Islet precursor cell (in vitro differentiated cells): ENCODE measurements around the gene RASSF7.
"Not testable (repeated sequence)": the region's sequence is repeated elsewhere in the genome, so short reads cannot be mapped to it uniquely, and the experiment has no call there.

ENCODE experiments used
- DNase-seq: peaks from one replicate; pipeline ENCODE4 v3.0.0-alpha.2; 2018

Gene RASSF7, protein sequence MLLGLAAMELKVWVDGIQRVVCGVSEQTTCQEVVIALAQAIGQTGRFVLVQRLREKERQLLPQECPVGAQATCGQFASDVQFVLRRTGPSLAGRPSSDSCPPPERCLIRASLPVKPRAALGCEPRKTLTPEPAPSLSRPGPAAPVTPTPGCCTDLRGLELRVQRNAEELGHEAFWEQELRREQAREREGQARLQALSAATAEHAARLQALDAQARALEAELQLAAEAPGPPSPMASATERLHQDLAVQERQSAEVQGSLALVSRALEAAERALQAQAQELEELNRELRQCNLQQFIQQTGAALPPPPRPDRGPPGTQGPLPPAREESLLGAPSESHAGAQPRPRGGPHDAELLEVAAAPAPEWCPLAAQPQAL

DNA sequence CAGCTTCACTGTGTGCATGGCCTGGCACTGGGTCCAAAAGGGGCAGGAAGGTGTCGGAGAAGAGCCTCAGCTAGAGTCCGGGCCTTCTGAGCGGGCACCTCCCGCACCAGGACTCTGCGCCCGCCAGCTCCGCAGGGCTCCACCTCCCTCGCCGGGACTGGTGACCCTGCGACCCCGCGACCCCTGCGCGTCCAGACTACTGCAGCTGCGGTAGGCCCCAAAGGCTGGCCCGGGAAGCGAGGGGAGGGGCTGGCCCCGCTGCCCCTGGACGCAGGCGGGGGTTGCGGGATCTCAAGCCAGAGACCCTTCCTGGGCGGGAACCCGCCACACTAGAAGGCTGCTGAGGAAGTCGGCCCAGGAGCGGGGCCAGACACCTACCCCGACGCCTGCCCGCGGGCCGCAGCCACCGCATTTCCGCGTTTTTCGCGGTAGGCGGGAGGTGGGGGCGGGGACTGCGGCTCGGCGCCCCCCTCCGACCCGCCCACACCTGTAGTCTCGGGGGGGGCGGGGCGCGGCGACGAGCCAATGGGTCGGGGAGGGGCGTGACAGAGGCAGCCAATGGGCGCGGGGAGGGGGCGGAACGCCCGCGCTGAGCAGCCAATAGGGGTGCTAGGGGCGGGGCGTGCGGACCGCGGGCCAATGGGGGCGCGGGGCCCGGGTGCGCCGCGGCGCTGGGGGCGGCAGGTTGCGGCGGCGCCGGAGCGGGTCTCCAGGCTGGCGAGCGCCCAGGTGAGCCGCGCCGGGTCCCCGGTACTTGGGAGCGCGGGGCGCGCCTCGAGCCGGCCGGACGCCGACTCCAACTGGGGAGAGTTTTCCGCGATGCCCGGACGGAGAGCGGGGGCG lies at the start of gene RASSF7, which contains the start of gene LMNTD2:
TSS of gene RASSF7 (plus strand) at position 666 of the 843 bp plus-strand sequence. CDS start 799 bp downstream, outside the sequence.
TSS of gene LMNTD2 (minus strand) at position 434 of the 843 bp plus-strand sequence. CDS start at position 412, 22 bp downstream.
- peak; percentile 96 for DNase-seq

DNA sequence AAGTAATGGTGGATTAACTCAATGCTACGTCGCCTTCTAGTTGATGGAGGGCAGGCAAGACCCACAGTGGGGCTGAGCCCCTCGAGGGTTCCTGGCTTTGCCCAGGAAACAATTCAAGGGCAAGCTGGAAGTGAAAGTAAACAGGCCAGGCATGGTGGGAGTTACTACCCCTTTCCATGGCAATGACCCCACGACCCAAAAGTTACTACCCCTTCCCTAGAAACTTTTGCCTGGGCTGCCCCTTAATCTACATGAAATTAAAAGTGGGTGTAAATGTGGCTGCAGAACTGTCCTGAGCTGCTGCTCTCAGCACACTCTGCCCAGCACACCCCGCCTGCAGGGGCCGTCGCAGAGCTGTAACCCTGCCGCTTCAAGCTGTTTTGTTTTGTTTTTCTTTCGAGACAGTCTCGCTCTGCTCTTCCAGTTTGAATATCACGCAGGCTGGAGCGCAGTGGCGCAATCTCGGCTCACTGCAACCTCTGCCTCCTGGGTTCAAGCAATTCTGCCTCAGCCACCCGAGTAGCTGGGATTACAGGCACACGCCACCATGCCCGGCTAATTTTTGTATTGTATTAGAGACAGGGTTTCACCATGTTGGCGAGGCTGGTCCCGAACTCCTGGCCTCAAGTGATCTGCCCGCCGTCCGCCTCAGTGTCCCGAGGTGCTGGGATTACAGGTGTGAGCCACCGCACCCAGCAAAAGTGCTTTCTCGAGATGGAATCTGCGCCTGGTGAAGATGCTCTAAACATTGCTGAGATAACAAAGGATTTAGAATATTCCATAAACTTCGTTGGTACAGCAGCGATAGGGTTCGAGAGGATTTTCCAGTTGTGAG lies 47.8 kb upstream of the RASSF7 start:
- DNase-seq: no peak

DNA sequence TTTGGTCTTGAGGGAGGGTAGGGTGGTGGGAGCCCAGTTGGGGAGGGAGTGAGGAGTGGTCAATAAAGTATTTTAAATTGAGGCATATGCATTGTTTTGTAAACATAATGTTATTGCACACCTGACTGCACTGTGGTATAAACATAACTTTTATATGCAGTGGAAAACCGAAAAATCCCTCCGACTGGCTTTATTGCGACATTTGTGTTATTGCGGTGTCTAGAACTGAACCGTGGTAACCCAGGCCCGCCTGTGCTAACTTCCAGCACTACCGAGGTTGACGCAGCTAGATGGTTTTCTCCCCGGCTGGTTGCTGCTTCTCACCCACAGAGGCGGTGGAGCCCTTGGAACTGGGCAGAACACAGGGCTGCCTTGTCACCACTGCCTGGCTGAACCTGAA lies 46.2 kb upstream of the RASSF7 start:
- no peak for DNase-seq

DNA sequence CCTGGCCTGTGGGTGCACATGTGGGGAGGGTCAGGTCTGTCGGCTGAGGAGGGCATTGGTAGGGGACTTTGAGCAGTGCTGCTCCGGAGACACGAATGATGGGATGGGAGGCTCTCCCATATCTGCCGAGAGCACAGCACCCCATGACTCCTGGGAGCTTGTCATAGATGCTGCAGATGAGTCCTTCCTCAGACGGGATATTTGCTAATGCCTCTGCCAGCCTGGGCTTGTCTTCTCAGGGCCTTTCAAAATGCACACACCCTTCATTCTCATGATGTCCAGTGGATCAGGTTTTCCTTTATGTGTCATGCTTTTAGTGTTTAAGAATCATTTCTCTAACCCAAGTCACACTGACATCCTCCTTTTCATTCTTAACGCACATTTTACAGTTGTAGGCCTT lies 45.6 kb upstream of the RASSF7 start:
- DNase-seq: no peak

DNA sequence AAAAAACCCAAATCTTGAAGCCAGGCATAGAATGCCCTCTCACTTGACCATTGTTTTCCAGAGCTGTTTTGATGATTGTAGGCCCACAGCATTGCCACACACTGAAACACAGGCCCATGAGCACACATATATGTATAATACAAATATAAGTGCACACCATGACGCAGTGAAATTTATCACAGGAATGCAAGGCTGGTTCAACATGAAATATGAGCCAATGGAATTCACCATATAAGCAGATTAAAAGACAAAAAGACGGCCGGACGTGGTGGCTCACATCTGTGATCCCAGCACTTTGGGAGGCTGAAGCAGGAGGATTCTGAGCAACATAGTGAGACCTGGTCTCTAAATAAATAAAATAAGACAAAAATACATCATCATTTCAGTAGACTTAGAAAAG lies 44.4 kb upstream of the RASSF7 start:
- no peak for DNase-seq

DNA sequence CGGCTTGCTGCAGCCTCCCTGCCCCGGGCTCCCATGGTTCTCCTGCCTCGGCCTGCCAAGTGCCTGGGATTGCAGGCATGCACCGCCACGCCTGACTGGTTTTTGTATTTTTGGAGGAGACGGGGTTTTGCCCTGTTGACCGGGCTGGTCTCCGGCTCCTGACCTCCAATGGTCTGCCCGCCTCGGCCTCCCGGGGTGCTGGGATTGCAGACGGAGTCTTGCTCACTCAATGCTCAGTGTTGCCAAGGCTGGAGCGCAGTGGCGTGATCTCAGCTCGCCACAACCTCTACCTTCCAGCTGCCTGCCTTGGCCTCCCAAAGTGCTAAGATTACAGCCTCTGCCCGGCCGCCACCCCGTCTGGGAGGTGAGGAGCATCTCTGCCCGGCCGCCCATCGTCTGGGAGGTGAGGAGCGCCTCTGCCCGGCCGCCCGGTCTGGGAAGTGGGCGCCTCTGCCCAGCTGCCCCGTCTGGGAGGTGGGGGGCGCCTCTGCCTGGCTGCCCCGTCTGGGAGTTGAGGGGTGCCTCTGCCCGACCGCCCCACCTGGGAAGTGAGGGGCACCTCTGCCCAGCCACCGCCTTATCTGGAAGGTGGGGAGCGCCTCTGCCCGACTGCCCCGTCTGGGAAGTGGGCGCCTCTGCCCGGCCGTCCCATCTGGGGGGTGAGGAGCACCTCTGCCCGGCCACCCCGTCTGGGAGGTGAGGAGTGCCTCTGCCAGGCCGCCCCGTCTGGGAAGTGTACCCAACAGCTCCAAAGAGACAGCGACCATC lies 43.7 kb upstream of the RASSF7 start:
- not testable (repeated sequence) for DNase-seq

DNA sequence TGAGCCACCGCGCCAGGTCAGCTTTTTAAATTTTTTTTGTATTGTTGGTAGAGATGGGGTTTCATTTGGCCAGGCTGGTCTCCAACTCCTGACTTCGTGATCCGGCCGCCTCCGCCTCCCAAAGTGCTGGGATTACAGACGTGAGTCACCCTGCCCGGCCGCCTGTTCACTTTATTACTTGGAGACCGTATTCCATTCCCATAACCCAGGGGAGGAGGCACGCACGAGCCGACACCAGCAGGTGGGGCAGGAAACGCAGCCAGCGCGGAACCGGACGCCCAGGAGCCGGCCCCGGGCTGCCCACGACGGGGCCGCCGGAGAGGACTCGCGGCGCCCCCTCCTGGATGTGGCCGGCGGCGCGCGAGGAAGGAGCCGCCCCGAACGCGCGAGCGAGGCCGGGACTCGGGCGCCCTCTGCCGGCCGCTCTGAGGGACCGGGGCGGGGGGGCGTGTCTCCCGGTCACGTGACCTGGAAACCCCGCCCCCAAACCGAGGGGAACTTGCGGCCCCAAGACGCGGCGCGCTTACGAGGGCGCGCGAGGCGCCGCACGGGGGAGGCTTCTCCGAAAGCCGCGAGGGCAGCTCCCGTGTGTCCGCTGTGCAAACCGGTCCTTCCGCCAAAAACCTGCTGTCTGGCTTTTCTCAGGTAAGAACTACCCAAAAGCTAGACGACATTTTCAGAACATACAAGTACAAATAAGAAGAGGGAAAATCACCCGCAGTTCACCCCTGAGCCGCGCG lies 42.1 kb upstream of the RASSF7 start:
- peak; percentile 92 for DNase-seq

DNA sequence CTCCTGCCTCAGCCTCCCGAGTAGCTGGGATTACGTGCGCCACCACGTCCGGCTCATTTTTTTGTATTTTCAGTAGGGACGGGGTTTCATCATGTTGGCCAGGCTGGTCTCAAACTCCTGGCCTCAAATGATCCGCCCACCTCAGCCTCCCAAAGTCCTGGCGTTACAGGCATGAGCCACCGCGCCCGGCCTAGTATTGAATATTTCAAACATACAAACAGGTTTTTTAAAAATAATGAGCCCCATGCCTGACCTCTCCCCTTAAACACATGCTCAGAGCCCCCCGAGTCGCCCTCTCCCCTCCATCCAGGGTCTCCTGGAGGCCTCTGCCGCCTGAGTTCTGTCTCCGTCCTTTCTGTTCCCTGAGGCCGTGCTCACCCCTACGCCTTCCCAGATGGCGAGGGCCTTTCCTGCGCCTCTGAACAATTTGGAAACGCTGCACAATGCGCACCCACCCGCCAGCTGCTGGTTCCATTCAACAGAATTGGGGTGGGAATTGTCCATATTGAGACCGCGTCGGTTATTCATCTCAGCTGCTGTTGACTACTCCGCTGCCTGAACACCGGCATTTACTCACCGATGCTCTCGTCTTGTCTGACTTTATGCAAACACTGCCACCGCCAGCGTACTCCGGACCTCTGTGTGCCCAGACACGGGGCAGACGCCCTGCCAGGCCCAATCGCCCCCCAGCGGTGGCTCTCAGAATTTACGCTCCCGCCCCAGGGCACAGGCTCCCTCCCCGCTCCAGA lies 40.2 kb upstream of the RASSF7 start:
- no peak for DNase-seq

DNA sequence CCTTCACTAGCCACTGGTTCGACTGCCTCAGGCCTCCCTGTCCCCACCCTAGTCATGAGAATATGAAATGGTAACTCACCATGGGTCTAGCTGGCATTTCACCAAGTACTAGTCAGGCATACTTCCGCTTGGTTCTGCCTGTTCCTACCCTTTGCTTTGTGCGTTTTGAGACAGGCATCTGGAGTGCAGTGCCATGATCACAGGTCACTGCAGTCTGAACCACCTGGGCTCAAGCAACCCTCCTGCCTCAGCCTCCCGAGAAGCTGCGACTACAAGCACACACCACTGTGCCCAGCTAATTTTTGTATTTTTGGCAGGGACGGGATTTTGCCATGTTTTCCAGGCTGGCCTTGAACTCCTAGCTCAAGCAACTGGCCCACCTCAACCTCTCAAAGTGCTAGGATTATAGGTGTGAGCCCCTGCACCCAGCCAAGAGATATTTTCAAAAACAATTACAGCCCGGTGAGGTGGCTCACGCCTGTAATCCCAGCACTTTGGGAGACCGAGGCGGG lies 39.5 kb upstream of the RASSF7 start:
- no peak for DNase-seq

DNA sequence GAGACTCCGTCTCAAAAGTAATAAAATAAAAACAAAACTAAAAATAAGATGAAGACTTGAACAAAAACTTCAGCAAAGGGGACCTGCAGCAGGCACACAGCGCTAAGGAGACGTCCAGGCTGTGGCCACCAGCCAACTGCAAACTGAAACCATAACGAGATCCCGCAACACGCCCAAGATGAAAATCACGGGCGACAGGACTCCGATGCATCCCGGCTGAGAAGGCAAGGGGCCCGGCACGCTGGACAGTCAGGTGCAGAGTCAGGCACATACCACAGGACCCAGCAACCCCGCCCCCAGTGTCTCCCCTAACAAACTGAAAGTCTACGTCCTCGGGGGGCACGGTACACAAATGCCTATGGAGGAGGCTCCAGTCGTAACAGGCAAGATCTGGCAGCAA lies 34.6 kb upstream of the RASSF7 start:
- peak; percentile 49 for DNase-seq

DNA sequence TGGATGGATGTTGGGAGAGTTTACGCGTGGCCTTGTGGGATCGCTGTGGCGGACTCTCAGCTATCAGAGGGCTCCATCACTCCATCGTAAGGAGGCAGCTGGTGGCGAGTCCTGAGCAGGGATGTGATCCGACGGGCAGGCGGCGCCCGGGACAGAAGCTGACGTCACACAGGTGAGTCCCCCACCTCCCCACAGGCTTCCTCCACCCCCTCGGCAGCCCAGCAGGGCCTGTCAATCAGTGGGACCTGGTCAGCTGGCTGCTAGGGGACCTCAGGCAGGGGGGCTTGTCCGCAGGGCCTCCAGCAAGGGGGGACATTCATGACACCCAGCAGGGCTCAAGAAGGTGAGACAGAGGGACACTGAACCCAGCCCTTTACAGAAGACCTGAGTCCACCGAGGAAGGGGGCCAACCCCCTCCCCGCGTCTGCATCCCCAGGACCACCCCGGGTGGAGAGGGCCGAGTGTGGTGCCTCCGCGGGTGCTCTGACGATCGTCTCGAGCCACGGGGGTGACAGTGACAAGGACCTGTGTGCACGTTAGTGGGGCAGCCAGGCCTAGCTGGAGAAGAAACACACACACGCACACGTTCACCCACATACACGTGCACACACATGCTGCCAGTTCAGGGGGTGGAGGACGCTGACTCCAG lies 32.5 kb upstream of the RASSF7 start:
- peak; percentile 43 for DNase-seq

DNA sequence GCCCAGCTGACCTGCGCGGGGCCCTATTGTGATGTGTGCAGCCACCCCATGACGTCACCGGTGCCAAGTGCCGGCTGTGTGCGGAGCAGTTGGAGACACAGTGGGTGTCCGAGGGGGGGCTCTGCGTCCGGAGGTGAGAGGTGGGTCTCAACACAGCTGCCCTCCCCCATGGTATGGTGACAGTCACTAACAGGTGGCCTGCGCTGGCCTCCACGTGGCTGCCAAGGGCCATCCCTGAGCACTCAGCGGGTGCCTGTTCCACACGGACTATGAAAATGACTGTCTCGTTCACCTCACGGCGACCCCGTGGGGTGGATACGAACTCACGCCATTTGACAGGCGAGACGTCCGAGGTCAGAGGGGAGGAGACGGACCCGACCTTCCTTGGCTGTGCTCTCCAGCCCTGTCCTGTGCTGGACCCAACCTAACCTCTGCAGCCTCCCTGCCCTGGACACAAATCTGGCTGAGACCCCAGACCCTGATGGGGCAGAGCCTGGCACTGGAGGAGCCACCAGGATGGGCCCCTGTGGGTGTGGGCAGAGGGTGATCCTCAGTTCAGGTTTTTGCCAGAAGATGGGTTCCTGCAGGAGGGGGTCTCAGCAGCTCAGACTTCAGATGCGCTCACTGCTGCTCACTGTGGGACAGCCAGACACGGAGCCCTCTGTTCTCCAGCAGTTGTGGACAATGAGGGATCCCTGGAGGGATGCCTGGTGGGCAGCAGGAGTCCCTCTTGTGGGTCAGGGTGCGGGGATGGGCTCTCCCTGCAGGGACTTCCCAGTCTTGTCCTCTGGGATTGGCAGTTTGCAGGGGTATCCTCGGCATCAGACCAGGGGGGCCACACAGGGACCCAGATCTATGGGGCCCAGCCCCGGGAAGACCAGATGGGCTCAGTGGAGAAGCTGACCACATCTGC lies 31.7 kb upstream of the RASSF7 start:
- peak; percentile 51 for DNase-seq

DNA sequence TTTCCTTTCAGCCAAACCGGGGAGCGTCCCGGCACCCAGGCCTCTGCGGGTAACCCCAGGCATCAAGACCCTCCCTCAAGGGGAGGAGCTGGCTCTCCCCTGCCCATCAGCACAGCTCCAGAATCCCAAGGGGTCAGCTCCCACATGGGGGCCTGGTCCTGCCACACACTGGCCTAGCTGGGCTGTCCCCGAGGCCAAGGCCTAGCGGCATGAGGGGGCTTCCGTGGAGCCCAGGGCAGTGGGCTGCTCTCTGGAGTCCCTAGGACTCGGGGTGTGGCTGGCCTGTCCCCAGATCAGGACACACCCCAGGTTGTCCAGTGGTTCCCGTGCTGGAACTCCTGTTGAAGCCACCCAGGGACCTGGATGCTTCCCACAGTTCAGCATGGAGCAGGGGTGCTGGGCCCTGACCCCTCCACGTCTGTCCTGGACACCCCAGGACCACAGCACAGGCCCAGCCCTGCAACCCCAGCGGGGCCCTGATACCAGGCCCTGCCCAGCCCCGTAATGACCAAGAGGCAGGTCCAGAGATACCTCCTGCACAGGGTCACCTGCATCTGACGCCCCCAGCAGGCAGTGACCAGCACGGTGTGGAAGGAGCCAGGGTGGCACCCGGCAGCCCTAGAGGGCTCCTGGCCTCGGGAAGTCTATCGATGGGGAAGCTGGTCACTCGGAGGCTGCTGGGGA lies 30.9 kb upstream of the RASSF7 start:
- peak; percentile 45 for DNase-seq

DNA sequence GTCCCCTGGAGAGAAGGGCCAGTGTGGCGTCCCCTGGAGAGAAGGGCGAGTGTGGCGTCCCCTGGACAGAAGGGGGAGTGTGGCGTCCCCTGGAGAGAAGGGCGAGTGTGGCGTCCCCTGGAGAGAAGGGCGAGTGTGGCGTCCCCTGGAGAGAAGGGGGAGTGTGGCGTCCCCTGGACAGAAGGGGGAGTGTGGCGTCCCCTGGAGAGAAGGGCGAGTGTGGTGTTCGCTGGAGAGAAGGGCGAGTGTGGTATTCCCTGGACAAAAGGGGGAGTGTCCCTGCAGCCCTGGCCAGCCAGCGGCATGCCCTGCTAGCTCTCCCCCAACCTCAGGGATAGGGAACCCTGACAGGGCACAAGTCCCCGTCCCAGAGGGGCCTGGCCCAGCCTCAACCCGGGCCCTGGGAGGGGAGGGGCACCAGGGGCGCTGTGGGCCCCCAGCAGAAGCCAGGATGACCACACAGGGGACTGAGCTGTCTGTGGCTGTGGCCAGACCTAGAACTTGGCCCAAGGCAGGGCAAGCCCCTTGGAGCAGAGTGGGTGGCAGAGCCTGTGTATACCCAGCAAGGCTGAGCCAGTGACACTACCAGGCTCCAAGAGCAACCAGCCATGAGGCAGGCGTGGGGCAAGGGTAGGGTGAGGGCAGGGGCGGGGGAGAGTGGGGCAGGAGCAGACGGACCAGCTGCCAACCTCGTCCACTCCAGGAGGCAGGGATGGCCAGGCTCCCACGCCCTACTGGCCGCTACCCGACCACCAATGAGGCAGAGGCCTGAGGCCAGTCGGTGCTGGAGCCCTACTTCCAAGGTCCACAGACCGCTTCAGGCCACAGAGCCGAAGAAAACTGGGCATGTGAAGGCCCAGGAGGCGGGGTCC lies 29.6 kb upstream of the RASSF7 start:
- DNase-seq: no peak

DNA sequence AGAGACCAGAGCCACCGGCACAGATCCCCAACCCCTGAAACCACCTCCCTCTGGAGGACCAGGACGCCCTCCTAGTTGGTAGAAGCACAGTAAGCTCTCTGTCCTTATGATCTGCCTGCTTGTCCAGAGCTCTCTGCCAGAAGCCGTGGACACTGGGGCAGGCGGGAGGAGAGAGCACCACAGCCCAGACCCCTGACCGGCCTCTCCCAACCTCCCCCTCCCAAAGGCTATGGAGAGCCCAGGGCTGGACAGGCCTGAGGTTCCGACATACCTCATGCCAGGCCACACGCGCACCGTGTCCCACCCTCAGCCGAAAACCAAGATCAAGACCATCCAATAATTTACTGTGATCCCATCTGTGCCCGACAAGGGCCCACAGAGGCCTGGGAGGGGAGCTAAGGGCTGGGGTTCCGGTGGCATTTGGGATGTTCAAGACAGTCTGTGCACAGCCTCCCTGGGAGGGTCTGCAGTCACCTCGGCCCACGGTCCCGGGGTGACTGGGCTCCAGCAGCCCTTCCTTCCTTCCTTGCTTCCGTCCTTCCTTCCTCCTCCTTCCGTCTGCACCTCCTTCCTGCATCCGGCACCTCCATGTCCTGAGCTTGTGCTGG lies 28.7 kb upstream of the RASSF7 start:
- DNase-seq: no peak

DNA sequence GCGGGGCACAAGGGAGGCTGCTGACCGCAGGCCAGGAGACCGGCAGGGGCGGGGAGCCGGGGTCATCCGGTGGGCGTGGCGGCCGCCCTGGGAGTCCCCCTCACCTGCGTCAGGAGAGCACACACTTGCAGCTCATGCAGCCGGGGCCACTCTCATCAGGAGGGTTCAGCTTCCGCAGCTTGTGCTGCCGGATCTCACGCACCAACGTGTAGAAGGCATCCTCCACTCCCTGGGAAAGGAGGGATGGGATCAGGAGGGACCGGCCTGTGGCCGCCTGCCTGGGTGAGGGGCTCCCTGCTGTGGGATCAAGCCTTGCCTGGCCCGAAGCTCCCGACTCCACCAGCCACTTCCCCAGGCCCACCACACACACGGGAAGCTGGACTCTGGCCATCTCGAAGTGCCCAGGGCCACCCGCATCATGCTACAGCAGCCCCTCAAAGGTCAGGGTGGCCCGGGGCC lies 28.2 kb upstream of the RASSF7 start:
- DNase-seq: no peak
